NCI-H526 (cell line): ENCODE measurements around the gene KCNK7.

Experiments used
- DNase-seq, 2 experiments: peaks; one replicate each; lab custom pipeline; 2025; lab: John Stamatoyannopoulos, UW

Gene KCNK7

GRCh38 chr11:65557280-65558001 lies 38.2 kb downstream of the KCNK7 start:
- peak in 1 of 2 experiments; percentile 48 for DNase-seq

DNA sequence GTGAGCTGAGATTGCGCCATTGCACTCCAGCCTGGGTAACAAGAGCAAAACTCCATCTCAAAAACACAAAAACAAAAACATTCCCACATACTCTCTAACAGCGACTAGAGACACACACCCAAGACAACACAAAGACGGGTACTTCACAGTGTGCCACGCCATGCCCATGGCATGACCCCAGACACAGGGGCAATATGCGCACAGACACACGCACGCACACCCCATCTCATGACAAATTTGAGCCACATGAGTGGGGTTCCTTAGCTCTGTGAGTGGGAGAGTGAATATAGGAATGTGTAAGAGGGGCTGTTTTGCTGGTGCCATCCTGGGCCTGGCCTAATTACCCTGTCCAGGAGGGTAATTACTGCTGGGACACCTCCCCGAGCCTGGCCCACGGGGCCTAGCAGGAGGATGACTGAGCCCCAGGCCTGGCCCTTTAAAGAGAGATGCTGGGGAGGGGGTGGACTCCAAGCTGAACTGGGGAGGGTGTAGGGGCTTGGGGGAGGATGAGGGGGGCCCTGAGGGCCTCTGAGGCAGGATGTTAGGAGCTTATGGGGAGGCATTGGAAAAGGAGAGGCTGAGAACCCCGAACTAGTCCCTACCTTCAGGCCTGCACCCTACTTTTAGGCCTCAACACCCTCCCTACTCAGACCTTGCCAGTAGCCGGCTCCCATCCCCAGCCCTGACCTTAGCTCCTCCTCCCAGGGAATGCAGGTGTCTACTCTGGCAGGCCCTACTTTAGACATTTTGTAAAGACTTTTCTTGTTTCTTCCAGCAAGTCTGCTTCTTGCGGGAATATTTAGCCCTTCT lies 38.9 kb downstream of the KCNK7 start:
- no peak for DNase-seq

- no peak for DNase-seq
These were observed 39.8 kb downstream of the KCNK7 start for GRCh38 chr11:65555693-65556231.

- DNase-seq: no peak
These were observed 40.7 kb downstream of the KCNK7 start for GRCh38 chr11:65554842-65555430.

- no peak for DNase-seq
These were observed 41.4 kb downstream of the KCNK7 start for GRCh38 chr11:65554057-65554818.

- DNase-seq: peak; percentile 55 to 83
These were observed 42.1 kb downstream of the KCNK7 start for GRCh38 chr11:65553301-65554001.

- DNase-seq: peak in 1 of 2 experiments; percentile 31
These were observed 43.1 kb downstream of the KCNK7 start for GRCh38 chr11:65552388-65552951.

GRCh38 chr11:65551572-65552387 lies 43.8 kb downstream of the KCNK7 start:
- peak; percentile 46 to 88 for DNase-seq

DNA sequence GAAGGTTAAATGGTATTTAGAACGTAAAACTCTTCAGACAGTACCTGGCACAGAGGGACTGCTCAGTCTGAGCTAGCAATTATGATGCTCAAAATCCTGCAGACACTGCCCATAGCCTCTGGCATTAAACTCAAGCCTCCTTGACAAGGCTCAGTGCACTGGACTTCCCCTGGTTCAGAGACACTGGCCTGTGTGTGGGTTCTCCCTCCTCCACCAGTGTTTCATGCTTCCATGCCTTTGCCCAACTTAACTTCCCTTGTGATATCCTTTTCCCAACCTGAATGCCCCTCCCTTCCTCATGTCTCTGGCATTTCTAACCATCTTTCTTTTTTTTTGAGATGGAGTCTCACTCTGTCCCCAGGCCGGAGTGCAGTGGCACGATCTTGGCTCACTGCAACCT lies 46.5 kb downstream of the KCNK7 start:
- no peak for DNase-seq

GRCh38 chr11:65548395-65548794 lies 47.2 kb downstream of the KCNK7 start:
- no peak for DNase-seq

DNA sequence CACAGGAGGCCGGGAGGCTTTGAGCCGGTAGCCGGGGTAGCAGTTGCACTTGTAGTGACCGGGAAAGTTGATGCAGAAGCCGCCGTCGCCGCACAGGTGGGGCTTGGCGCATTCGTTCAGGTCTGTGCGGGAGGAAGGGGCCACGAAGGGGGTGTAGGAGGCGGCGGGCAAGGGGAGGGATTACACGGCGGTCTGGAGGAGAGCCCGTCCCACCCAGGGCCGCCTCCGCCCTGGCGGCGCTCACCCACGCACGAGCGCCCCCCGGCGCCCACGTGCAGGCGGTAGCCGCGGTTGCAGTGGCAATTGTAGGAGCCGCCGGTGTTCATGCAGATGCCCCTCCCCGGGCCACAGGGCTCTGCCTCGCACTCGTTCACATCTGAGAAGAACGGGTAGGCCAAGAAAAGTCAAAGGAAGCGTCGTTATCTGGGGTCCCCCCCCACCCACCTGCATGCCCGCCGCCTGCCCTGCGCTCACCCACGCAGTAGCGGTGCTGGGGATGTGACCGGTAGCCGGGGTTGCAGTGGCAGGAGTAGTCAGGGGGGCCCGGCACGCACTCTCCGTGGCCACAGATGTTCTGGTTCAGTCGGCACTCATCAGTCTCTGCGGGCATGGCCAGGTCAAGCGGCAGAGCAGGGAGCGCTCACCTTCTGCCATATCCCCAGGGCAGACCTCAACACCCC lies 48.0 kb downstream of the KCNK7 start:
- DNase-seq: no peak

GRCh38 chr11:65546217-65546958 lies 49.2 kb downstream of the KCNK7 start:
- peak; percentile 75 to 97 for DNase-seq

- no peak for DNase-seq
These were observed 49.8 kb downstream of the KCNK7 start for GRCh38 chr11:65545853-65546216.
